GM18868 (cell line): ENCODE results near the gene CNIH2.

Experiments
- ATAC-seq: cut with Tn5 transposase; IDR thresholded peaks from one replicate; pipeline ENCODE4 v1.9.1; 2021; ENCODE audit warnings: mild to moderate bottlenecking, moderate library complexity; ENCODE audit not compliant: unreplicated experiment

Gene CNIH2

GRCh38 chr11:66328031-66328301 is 50.0 kb downstream of the CNIH2 start:
- no peak for ATAC-seq

GRCh38 chr11:66328302-66329144 is 50.5 kb downstream of the CNIH2 start:
- no peak for ATAC-seq

GRCh38 chr11:66329165-66329673 is 51.2 kb downstream of the CNIH2 start:
- ATAC-seq, result no peak

GRCh38 chr11:66330931-66331330 is 53.0 kb downstream of the CNIH2 start:
- ATAC-seq, result no peak

GRCh38 chr11:66331542-66332370 is 53.8 kb downstream of the CNIH2 start:
- no peak for ATAC-seq

DNA sequence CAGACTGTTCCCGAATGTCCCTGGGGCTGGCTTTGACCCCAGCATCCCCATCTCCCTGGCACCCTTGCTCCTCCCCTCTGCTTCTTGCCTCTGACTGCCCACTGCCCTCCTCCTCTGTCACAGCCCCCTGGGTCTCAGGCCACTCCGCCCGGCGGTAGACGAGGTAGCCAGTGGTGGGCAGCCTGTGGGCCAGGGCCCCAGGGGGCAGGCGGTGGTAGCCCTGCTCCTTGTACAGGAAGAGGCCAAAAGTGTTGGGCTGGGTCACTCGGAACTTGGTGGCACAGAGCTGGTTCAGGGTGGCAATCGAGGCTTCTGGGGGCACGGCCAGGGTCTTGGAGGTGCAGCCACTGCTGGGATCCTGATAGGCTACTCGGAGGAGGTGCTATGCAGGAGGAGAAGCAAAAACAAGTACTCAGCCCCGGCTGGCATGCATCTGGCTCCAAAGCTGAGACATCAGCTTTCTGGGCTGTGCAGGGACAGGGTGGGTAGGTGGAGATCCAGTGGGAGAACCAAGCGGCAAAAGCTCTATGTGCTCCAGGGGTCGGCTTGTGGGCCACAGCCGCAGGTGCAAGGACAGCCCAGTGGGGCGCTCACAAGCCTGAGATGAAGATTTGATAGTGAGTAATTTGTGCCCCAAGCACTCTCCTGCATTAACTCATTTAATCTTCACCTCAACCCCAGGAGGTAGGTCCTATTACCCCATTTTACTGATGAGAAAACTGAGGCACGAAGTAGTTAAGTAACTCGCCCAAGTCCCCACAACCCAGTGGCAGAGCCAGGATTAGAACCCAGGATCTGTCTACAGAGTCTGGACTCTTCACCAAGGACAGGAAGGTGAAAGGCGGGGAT is 54.6 kb downstream of the CNIH2 start:
- no peak for ATAC-seq

GRCh38 chr11:66333220-66333877 is 55.4 kb downstream of the CNIH2 start:
- ATAC-seq, result no peak
